A673 (cell line): ENCODE data around the gene CPTP.

Source experiments
- EZH2 ChIP-seq: fragments of 200-600 bp; sonication (generic); IDR thresholded peaks from 2 replicates; pipeline ENCODE4 v1.6.1; 2017; ENCODE audit warnings: borderline replicate concordance, low read depth, mild to moderate bottlenecking, mixed read lengths, antibody characterized with exemption, low read length; ENCODE audit not compliant: poor library complexity, severe bottlenecking
- TF ChIP-seq, protein P1 (sequence below): fragments of 300-800, 200-600 bp; sonication (generic); conservative IDR thresholded peaks from 2 replicates; pipeline ENCODE4 v1.5.1; 2017; ENCODE audit warnings: low read depth, mild to moderate bottlenecking, antibody characterized with exemption, low read length, moderate library complexity, mixed read lengths

DNA sequence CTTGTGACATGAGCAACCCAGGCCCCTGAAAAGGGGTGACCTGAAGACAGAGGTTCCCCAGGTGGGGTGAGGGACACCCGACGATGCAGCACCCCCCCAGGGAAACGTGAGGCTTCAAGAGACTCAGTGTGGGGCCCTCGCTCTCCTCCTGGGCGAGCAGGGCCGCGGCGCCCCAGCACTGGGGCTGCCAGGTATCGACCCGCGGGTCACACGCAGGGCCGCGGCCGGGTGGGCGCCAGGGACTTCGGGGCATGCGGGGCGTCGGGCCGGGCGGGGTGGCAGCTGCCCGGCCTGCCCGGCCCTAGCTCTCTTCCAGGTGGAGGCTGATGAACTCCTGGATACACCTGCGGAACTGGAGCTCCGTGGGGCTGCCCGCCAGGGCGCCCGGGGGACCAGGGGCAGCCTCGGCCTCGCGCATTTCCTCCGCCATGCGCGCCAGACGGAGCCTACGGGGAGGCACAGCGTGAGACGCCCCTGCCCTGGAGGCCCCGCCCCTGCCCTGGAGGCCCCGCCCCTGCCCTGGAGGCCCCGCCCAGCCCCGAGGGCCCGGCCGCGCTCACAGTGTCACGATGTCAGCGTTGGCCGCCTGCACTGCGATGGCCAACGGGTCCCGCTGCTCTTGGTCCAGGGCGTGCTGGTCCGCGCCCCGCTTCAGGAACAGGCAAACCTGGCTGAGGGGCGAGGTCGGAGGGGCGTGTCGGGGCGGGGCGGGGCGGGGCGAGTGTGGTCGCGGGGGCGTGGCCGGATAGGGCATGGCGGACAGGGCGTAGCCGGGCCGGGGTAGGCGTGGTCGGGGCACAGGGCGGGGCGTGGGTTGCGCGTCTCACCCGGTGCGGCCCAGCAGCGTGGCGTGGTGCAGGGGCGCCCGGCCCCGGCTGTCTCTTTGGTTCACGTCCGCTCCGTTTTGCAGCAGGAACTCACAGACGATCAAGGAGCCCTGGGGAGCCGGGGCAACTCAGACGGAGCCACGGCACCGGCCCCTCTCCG is 31.0 kb upstream of the CPTP start:
- TF ChIP-seq, protein P1, sequence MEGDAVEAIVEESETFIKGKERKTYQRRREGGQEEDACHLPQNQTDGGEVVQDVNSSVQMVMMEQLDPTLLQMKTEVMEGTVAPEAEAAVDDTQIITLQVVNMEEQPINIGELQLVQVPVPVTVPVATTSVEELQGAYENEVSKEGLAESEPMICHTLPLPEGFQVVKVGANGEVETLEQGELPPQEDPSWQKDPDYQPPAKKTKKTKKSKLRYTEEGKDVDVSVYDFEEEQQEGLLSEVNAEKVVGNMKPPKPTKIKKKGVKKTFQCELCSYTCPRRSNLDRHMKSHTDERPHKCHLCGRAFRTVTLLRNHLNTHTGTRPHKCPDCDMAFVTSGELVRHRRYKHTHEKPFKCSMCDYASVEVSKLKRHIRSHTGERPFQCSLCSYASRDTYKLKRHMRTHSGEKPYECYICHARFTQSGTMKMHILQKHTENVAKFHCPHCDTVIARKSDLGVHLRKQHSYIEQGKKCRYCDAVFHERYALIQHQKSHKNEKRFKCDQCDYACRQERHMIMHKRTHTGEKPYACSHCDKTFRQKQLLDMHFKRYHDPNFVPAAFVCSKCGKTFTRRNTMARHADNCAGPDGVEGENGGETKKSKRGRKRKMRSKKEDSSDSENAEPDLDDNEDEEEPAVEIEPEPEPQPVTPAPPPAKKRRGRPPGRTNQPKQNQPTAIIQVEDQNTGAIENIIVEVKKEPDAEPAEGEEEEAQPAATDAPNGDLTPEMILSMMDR: no peak
- TF ChIP-seq EZH2: no peak
